Activated CD4-positive, alpha-beta T cell treated with anti-CD3 and anti-CD28 coated beads, Interleukin-2, amount 50 U/mL, for 16 hours (primary cell): Measurements from ENCODE around the gene MRI1.
"Not testable (repeated sequence)": the region's sequence is repeated elsewhere in the genome, so short reads cannot be mapped to it uniquely, and the experiment has no call there.

ENCODE experiments used
- DNase-seq: peaks from one replicate; pipeline ENCODE4 v3.0.0-alpha.2; 2020

The MRI1 gene

GRCh38 chr19:13764101-13764807 is at the start of gene MRI1:
MRI1 (plus strand) TSS chr19:13764522; CDS start chr19:13764589, 67 bp downstream.
- DNase-seq = peak; percentile 68

DNA sequence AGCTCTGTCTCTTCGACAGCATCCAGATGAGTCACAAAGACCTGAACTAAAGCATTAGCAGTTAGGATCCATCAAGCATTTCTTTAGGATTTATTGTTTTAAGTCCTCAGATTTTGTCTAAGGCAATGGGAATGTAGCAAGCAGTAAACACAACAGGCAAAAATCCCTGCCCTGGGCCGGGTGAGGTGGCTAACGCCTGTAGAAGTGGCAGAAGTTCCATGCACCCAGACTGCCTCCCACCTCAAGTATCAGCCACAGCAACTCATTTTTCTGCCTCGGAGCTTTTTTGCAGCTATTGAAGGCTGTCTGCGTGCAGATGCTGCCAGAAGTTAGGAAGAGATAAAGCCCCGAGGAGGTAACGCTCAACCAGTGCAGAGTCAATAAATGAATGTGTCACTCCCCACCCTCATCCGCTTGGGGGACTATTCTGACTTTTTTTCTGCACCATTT is 47.1 kb upstream of the MRI1 start:
- DNase-seq = no peak

GRCh38 chr19:13718733-13719132 is 45.6 kb upstream of the MRI1 start:
- DNase-seq = no peak

DNA sequence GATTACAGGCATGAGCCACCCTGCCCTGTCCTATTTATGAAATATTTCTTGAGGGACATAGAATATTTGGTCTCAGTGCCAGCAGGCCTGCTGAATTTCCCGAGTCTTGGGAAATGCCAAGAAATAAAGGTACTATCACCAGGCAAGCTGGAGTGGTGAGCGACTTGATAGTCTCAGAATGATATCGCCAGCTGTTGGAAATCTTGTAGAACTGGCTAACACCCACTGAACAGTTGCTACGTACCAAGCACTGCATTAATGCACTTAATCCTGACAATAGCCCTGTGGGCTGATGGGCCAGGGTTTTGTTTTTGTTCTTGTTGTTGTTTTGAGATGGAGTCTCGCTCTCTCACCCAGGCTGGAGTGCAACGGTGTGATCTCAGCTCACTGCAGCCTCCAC is 42.2 kb upstream of the MRI1 start:
- DNase-seq = no peak

- no peak for DNase-seq
These were observed 41.1 kb upstream of the MRI1 start for GRCh38 chr19:13723206-13723605.

DNA sequence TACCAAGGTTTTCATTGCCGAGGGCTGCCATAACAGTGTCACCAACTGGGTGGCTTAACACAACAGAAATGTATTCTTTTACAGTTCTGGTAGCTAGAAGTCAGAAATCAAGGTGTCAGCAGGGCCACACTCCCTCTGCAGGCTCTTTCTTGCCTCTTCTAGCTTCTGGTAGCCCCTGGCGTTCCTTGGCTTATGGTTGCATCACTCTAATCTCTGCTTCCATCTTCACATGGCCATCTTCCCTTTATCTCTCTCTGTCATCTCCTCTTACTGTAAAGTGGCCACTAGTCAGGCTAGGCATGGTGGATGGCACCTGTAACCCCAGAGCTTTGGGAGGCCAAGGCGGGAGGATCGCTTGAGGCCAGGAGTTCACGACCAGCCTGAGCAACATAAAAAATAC is 38.0 kb upstream of the MRI1 start:
- DNase-seq = no peak

DNA sequence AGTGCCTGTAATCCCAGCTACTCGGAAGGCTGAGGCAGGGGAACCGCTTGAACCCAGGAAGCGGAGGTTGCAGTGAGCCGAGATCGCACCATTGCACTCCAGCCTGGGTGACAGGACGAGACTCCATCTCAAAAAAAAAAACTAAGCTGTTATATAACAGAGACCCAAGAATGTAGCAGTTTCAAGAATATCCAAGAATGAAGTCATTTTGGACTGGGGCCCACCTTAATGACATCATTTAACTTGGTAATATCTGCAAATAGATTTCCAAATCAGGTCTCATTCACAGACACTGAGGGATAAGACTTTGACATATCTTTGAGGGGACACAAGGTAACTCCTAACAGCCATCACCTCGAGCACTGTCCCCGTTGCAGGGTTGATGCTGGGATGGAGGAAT is 36.5 kb upstream of the MRI1 start:
- DNase-seq = no peak

DNA sequence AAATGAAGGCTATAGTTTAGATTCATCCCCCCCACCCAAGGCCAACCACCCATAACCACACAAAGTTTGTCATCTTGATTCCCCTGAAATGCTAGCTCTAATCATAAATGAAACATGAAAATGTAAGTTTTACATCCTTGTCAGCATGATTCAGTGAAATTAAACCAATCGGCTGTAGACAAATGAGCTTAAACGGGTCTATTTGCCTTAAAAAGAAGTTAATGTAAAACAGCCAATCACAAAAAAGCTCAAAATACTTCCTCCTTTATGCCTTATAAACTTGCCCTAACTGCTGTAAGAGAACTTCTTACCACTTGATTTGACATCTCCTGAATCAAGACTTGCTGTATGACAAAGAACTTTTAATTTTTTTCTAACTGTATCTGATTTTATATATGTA is 34.5 kb upstream of the MRI1 start:
- peak; percentile 6 for DNase-seq

GRCh38 chr19:13731147-13731964 is 33.0 kb upstream of the MRI1 start:
- DNase-seq = peak; percentile 96

DNA sequence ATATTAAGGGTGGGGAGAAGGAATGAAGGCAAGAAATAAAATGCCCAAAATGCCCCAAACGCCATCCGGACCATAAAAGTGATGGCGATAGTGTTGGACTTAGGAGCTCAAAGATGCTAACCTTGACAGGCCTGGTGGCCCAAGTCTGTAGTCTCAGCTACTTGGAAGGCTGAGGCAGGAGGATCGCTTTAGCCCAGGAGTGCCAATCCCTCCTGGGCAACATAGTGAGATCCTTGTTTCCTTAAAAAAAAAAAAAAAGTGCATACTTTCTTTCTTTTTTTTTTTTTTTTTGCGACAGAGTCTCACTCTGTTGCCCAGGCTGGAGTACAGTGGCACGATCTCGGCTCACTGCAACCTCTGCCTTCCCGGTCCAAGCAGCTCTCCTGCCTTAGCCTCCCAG is 32.0 kb upstream of the MRI1 start:
- DNase-seq = no peak

DNA sequence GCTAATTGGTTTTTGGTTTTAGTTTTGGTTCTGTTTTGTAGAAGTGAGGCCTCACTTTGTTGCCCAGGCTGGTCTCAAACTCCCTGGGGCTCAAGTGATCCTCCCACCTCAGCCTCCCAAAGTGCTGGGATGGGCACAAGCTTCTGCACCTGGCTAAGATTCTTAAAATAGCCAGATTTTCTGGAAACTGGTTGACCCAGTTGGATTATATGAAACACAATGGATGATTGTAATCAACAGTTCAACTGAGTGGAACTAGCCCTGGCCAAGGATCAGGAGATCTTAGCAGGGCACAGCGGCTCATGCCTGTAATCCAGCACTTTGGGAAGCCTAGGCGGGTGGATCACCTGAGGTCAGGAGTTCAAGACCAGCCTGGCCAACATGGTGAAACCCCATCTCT is 29.6 kb upstream of the MRI1 start:
- DNase-seq = no peak

- DNase-seq = no peak
These were observed 26.2 kb upstream of the MRI1 start for GRCh38 chr19:13738073-13738472.

DNA sequence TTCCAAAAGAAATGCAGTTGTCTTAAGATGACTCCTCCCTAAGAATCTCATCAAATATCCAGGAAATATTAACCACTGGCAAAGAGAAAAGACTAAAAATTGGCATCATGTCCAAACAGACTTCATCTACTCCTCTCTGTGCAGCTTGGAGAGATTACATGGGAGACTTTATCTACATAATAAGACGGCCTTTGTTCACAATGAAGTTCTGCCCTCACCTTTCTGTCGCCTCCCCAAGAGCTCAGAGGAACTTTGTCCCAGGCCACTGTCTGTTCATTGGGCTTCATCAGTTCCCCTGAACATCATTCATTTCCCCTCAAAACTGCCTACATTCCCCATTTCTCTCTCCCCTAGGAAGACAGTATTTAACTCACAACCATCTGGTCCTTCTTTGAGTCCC is 22.4 kb upstream of the MRI1 start:
- no peak for DNase-seq

DNA sequence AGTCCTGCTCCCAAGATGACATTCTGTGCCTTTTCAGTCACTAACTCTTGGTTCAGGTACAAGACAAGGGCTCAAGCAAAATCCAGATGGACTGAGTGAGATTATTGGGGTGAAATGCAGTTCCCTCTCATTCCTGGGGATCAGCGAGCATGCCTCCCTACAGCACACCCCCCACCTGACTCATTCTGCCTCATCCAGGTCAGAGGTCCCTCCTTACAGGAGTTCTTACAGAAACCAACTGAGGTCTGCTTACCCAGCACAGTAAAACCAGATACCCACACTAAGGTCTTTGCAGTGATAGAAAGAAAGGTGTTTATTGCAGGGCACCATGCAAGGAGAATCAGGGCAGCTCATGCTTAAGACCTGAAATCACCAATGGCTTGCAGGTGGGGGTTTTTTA is 21.6 kb upstream of the MRI1 start:
- no peak for DNase-seq

DNA sequence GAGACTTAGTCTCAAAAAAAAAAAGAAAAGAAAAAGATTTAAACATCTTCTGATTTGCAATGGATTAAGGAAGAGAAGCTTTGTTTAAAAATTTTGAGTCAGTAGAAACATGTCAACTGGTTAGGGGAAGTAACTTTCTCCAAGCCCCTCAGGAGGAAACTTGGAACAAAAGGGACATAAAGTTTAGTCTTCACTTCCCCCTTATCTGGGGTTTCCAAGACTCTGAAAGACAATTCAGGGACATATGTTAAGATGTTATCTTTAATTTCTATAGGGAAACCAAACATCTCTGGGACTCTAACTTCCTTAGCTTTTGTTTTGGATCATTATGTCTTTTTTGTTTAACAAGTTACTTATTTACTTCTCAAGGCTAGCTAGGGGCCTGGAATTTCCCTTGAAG is 20.1 kb upstream of the MRI1 start:
- DNase-seq = no peak

DNA sequence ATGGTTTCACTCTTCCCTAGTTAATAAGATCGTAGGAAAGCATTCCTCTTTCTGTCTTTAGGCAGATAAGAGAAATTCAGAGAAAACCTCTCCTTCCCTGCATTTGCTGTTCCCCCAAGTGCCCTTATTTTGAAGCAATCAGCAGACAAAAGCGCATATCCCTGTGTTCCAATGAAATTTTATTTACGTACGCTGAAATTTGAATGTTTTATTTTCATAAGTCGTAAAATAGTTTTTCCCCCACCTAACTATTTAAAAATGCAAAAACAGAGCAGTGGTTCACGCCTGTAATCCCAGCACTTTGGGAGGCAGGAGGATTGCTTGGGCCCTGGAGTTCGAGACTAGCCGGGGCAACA is 17.2 kb upstream of the MRI1 start:
- DNase-seq = no peak

DNA sequence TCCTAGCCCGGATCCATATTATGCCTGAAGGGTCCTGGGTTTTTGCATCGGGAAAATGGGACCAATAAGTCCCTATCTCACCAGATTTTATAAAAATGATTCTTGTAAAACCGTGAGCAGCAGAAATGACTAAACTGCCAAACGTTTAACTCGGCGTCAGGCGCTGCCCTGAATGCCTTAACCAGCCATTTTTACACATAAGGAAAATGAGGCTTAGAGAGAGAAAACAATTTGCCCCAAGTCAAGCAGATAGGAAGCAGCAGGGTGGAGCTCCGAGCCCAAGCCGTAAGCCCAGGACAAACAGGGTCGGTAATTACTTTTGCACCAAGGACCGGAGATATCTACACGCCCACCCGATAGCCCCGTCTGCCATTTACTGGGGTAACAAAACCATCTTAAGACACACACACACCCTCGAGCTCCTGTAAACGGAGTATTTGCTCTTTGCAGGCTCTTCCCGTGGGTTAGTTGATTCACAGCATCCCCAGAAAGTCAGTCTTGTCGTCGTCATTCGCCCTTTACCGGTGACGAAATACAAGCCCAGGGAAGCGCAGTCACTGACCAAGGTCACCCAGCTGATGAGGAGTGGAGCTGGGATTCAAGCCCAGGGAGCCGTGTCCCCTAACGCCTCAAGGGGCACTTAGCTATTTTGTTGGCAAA is 16.0 kb upstream of the MRI1 start:
- DNase-seq = peak; percentile 35

DNA sequence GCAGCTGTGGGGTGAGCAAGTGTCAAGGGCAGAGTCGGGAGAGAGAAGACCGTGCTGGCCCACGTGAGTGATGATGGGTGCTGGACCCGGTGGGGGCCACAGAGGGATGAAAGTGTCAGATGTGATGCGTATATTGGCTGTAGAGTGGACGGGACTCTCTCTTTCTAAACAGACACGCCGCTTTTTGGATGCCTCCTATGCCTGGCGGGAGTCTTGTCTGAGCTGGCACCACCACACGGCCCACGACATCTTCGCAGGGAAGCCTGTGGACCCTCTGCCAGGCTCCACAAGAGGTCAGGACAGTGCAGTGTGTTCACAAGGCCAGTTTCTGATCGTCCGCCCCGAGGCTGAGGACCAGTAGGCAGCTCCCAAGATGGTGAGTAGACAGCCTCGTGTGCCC is 12.9 kb upstream of the MRI1 start:
- no peak for DNase-seq

DNA sequence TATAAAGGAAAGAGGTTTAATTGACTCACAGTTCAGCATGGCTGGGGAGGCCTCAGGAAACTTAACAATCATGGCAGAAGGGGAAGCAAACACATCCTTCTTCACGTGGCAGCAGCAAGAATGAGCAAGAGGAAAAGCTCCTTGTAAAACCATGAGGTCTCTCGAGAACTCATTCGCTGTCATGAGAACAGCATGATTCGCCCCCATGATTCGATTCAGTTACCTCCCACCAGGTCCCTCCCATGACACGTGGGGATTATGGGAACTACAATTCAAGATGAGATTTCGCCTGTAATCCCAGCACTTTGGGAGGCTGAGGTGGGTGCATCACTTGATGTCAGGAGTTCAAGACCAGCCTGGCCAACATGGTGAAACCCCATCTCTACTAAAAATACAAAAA is 10.7 kb upstream of the MRI1 start:
- not testable (repeated sequence) for DNase-seq

DNA sequence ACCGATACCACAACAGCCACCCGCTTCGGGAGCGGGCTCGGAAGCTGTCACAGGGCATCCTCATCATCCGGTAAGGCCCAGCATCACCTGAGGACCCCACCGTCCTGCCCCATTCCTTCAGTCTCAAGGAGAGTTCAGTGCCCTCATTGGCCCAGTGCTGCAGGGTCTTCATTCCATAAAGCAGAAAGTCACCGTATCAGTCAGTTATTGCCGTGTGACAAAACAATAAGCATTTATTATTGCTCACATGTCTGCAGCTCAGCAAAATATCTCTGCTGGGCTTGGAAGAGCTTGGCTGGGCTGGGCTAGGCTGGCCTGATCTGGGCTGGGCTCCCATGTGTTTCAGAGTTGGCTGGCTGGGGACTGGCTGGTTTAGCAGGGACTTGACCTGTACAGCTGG is 8.1 kb upstream of the MRI1 start:
- DNase-seq = no peak

DNA sequence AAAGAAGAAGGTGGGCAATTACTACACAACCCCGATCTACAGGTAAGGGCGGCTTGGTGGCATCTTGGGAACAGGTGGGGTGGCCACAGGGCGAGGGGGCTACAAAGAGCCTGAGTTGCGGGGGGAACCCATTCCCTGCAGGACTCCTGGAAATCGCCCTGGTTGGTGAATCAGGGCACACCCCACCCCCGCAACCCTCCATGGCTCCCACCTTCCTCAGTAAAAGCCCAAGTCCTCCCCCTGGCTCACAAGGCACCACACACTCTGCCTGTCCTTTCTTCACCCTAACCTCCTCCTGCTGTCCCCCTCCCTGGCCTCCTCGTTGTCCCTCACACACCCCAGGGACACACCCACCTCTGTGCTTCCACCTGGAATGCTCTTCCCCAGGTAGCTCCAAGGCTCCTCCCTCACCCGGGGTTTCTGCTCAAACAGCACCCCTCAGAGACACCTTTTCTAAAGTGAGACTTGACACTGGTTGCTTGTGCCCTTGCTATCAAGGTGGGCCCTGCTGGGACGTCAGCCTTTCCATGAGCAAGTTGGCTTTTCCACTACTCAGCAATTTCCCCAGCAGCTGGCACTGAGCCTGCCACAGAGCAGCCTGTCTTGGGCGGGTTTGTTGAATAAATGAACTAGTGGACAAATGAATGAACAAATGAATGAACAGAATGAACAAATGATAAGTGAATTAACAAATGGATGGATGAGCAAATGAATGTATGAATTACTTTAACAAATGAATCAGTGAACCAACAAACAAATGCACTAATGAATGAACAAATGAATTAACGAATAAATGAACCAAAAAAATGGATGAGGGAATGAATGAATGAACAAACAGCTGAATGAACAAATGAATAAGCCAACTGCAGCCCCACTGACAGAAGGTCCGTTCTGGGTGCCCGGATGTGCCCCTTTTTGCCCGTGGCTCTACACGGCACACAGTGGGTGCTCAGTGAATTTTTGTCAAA is 6.2 kb upstream of the MRI1 start:
- DNase-seq = no peak

DNA sequence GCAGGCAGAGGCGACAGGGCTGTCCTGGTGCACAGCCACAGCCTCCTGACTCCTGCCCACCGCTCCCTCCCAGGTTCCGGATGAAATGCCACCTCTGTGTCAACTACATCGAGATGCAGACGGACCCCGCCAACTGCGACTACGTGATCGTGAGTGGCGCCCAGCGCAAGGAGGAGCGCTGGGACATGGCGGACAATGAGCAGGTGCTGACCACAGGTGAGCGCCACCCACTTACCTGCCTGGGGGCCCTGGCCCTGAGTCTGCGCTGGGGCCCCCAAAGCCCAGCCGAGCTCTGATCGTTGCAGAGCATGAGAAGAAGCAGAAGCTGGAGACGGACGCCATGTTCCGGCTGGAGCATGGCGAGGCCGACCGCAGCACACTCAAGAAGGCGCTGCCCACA is 5.5 kb upstream of the MRI1 start:
- no peak for DNase-seq

GRCh38 chr19:13761423-13761822 is 2.9 kb upstream of the MRI1 start:
- DNase-seq = no peak
